Upper lobe of right lung (tissue), 1 donor: ENCODE data around the gene TDRD12. TPM values are rescaled to one million over a fixed set of nuclear protein-coding genes. Genes with fewer than 3 reads are reported as not detected.
A peak's percentile ranks its signal among the peaks of the same experiment; 100 is the strongest.
"Not testable (repeated sequence)": the region's sequence is repeated elsewhere in the genome, so short reads cannot be mapped to it uniquely, and the experiment has no call there.

Experiments used
- ATAC-seq: fragments of 200-7000 bp; cut with Tn5 transposase; one replicate; pipeline ENCODE4 v1.9.1; 2020; ENCODE audit warnings: mild to moderate bottlenecking, moderate library complexity
- DNase-seq: peaks from one replicate; pipeline ENCODE4 v3.0.0-alpha.2; 2020
- H3K27ac ChIP-seq: fragments of 200-600 bp; one replicate; pipeline ENCODE4 v1.8.0; 2022
- H3K27me3 ChIP-seq: fragments of 200-600 bp; one replicate; pipeline ENCODE4 v1.8.0; 2022; ENCODE audit warnings: mild to moderate bottlenecking
- H3K36me3 ChIP-seq: fragments of 200-600 bp; one replicate; pipeline ENCODE4 v1.8.0; 2022
- H3K4me1 ChIP-seq: fragments of 200-600 bp; one replicate; pipeline ENCODE4 v1.8.0; 2022
- H3K4me3 ChIP-seq: fragments of 200-600 bp; one replicate; pipeline ENCODE4 v1.8.0; 2022; ENCODE audit warnings: mild to moderate bottlenecking
- H3K9me3 ChIP-seq: fragments of 200-600 bp; one replicate; pipeline ENCODE4 v1.8.0; 2022
- CTCF ChIP-seq: fragments of 200-600 bp; IDR thresholded peaks from one replicate; pipeline ENCODE4 v1.8.0; 2022; ENCODE audit warnings: antibody characterized with exemption
- intact Hi-C: fragments of 100-400 bp; cut with DNase I; formaldehyde crosslinking; loops from one replicate; pipeline ENCODE4 v1.11.0; 2022
- total RNA-seq: library from RNA; stranded (reverse); fragmentation: NEBNext Ultra II Directional; extraction: Animal tissue kit (Norgen Biotek cat#: 25700); gene quantifications from one replicate; pipeline ENCODE4 v1.2.1, GENCODE V29; 2021
- donor health status: DM: no; HTN: yes; CAD: no; lungs with severe emphysema.

The TDRD12 gene
- total RNA-seq, 1 donor from 2014 or later: not detected

DNA sequence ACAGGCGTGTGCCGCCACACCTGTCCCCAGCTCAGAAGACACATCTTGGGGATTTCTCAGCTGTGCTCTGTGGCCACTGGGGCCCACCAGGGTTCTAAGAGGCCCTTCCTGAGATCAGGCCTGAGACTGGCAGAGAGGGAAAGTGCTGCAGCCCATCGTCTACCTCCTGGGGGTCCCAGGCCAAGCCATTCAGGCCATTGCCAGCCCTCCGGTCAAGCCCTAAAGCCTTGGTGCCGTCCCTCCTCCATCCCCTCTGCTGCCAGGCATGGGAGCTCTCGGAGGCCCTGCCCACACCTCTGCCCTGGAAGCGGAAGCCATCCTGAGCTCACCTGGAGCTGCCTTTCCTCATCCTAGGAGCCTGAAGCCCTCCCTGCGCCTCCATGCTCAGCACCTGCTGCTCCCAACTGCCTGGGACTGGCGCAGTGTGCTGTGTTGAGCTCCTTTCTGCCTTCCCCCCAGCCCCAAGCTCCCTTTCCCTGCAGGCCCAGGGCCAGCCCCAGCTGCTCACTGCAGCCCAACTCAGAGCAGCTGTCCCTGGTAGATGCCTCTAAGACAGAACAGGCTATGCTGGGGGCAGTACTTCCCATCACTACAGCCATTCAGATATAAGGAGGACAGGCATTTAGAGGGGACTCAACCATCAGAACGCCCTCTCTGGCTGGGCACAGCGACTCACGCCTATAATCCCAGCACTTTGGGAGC is 147.1 kb downstream of the TDRD12 start:
- no peaks in the 10 kb centered on the region for H3K36me3 ChIP-seq
- H3K27me3 ChIP-seq: no peaks in the 10 kb centered on the region
- no peaks in the 10 kb centered on the region for H3K9me3 ChIP-seq
- ATAC-seq (no peak), DNase-seq (peak; percentile 46)
- H3K27ac ChIP-seq: no peak overlapping the region
- H3K4me3 ChIP-seq: no peak overlapping the region
- no peak for TF ChIP-seq CTCF
- no peaks in the 10 kb centered on the region for H3K4me1 ChIP-seq
- intact Hi-C loops: no loop called here

DNA sequence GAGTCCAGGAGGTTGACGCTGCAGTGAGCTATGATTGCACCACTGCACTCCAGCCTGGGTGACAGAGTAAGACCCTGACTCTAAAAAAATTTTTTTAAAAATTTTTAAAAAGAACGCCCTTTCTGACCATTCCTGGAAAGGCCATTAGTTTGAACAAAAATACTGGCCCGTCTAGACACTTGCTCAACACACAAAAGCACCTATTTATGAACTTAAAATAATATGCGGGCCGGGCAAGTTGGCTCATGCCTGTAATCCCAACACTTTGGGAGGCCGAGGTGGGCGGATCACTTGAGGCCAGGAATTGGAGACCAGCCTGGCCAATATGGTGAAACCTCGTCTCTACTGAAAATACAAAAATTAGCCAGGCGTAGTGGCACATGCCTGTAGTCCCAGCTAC is 147.9 kb downstream of the TDRD12 start:
- DNase-seq: peak; percentile 25
- H3K27ac ChIP-seq, H3K9me3 ChIP-seq, H3K36me3 ChIP-seq, H3K4me3 ChIP-seq, H3K27me3 ChIP-seq, ATAC-seq, intact Hi-C loops, H3K4me1 ChIP-seq: not testable (repeated sequence)

DNA sequence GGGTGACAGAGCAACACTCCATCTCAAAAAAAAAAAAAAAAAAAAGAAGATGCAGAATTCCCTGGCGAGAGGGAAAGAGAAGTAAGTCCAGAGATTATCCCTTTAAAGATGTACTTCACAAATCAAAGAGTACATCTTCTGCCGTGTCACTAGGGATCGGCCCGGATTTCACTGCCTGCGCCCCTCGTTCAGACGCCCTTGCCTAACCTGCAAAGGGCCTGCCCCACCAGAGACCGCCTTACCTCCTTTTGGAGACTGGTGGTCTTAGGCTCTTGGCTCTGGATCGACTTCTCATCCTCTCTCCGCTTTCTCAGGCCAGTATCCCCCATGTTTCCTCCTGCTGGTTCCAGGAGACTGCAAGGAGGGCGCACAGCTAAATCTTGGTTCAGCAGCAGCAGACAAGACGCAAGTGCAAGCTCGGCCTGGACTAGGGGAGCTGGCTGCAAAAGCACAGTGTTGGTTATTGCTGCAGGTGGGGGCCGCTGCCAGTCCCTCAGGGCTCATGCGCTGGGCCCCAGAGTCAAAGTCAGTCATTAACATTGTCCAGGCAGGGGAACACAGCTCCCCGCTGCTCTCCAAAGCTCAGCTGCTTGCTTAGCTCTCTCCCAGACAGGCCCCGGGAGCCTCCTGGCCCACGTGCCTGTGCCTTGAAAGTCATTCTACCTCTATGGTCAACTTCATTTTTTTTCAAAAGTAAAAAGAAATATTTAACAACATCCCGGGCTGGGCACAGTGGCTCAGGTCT is 148.8 kb downstream of the TDRD12 start:
- H3K9me3 ChIP-seq: no peaks in the 10 kb centered on the region
- no peak overlapping the region for H3K27ac ChIP-seq
- no peak for TF ChIP-seq CTCF
- intact Hi-C loops: no loop called here
- DNase-seq (peak; percentile 48), ATAC-seq (no peak)
- H3K4me3 ChIP-seq: no peak overlapping the region
- H3K36me3 ChIP-seq: no peaks in the 10 kb centered on the region
- H3K27me3 ChIP-seq: no peaks in the 10 kb centered on the region
- no peaks in the 10 kb centered on the region for H3K4me1 ChIP-seq

GRCh38 chr19:32869369-32869965 is 149.9 kb downstream of the TDRD12 start, which contains the start of gene SLC7A9:
Gene SLC7A9, minus strand, starts transcription at chr19:32869767. Its CDS starts 1,233 bp downstream, at chr19:32868534.
- no peaks in the 10 kb centered on the region for H3K36me3 ChIP-seq
- no peak within 1 kb of the TSS for H3K27ac ChIP-seq
- H3K27me3 ChIP-seq: no peaks in the 10 kb centered on the region
- TF ChIP-seq CTCF: no peak
- DNase-seq (peak; percentile 28), ATAC-seq (no peak)
- intact Hi-C loops: no loop called here
- H3K4me1 ChIP-seq: no peaks in the 10 kb centered on the region
- no peak within 1 kb of the TSS for H3K4me3 ChIP-seq
- no peaks in the 10 kb centered on the region for H3K9me3 ChIP-seq

DNA sequence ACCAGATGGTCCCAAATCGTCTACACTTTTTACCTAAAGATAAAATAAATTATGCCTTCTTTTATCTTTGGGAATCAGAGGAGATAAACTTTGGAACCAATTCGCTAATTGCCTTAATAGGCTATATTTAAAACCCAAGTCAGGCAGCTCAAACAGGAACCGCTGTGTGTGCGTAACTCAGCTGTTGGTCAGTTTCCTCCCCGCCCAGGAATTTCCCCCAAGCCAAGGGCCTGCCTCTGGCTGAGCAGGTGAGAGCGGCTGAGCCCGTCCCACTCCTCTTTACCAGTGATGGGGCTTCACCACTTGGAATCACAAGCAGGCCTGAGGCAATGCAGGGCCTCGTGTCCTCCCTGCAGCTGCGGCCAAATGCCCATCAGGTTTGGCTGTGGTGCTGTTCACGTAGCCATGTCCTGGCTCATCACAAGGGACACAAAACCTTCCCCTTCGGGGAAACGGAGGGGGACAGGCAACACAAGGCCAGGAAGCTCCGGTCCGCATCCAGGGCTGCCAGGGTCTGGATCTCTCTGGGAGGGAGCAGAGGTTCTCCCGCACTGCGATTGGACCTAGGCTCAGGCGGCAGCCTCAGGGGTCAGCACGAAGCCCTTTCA is 150.5 kb downstream of the TDRD12 start:
- Histone ChIP-seq H3K27ac (no peak overlapping the region), H3K27me3 (no peaks in the 10 kb centered on the region), H3K4me3 (no peak overlapping the region), H3K4me1 (no peaks in the 10 kb centered on the region), H3K9me3 (no peaks in the 10 kb centered on the region), H3K36me3 (no peaks in the 10 kb centered on the region)
- intact Hi-C loops: no loop called here
- ATAC-seq (no peak), DNase-seq (peak; percentile 46)
- no peak for TF ChIP-seq CTCF
